Mesodermal cell (in vitro differentiated cells): ENCODE measurements around the gene SETD6.

Source experiments
- H3K27ac ChIP-seq: 2 replicates; pipeline ENCODE4 v1.7.0; 2013; ENCODE audit warnings: mild to moderate bottlenecking, low read depth, low read length, moderate library complexity; ENCODE audit not compliant: severe bottlenecking
- H3K36me3 ChIP-seq: 2 replicates; pipeline ENCODE4 v1.7.1; 2013; ENCODE audit warnings: mild to moderate bottlenecking, low read length, moderate library complexity; ENCODE audit not compliant: control insufficient read depth, insufficient read depth
- H3K4me1 ChIP-seq: one replicate; pipeline ENCODE4 v1.7.1; 2013; ENCODE audit warnings: mild to moderate bottlenecking, low read length; ENCODE audit not compliant: insufficient read depth, control insufficient read depth, poor library complexity, severe bottlenecking
- H3K4me3 ChIP-seq: 2 replicates; pipeline ENCODE4 v1.7.0; 2013; ENCODE audit warnings: low read length, control low read depth, mild to moderate bottlenecking; ENCODE audit not compliant: insufficient read depth, poor library complexity, severe bottlenecking; ENCODE audit errors: extremely low read depth
- H3K9me3 ChIP-seq: 2 replicates; pipeline ENCODE4 v1.7.1; 2013; ENCODE audit warnings: mild to moderate bottlenecking, low read length, moderate library complexity; ENCODE audit not compliant: control insufficient read depth
- WGBS, 2 experiments: methylation state at CpG; one replicate each; pipeline ENCODE4 v1.1.5; 2013; ENCODE audit warnings: missing lambda C conversion rate in 2 of 2; ENCODE audit not compliant: insufficient coverage in 2 of 2; 5-methylcytosine and 5-hydroxymethylcytosine counted together

Gene SETD6

DNA sequence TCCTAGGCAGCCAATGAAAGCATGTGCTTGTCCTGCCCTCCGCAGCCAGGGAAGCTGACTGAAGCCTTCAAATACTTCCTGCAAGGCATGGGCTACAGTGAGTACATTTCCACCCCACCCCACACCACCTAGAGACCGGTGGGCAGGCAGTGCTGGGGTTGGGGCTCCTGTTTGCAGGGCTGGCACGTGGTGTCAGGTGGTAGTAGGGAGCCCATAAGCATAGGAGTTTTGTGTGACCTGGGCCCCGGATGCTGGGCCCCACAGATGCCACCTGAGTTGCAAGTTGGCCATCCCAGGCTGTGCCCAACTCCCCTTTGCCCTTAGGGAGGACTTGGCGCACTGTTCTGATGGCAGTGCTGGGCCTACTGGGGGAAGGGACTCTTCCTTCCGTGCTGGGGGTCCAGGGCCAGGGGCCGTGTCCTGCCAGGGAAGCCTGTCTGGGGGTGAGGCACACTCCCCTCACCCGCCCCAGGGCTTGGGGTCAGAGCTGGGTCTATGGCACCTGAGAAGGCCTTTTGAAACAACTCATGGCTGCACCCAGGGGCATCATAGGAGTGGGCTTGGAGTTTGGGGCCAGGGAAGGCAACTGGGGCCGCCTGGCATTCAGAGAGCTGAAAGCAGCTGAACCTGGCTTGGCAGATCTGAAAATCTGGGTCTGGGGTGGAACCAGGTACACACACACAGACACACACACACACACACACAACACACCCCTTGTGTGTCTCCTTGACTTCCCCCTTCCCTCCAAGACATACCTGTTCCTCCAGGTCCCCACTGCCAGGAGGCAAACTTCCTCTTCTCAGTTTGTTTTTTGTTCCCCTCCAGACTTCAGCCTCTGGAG lies 5.8 kb upstream of the SETD6 start:
- Histone ChIP-seq H3K4me1 (no peaks in the 10 kb centered on the region), H3K9me3 (no peaks in the 10 kb centered on the region), H3K36me3 (peaks cover 4% of the 10 kb centered on the region), H3K27ac (no peak overlapping the region), H3K4me3 (no peak overlapping the region)
- 92 to 95% methylated on average over 4 to 7 of the region's 9 CpGs for WGBS, 2 experiments

DNA sequence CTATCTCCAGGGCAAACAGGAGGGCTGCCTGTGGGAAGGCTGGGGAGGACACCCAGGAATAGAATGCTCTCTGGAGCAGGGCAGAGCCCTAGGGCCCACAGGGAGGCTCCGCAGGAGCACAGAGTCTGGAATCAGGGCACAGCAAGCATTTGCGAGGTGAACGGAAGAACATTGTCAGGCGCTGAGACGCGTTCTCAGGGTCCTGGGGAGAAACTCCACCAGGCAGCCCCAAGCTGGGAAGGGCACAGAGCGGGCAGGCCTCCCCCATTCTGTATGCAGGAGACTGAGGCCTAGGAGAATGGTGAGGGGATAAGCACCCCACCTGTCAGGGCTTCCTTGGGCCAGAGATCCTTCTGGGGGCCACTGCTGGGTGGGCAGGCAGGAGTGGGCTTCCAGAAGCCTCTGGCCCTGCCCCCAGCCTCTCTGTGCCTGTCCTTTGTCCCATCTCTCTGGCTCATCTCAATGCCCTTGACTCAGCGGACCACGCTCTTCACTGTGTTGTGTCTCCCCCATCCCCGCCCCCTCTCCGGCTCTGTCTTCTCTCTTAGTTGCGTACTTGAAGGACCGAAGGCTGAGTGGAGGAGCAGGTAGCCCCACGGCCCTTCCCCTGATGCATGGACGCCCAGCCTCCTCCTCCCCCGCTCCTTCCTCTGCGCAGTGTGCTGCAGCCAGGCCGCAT lies 5.1 kb upstream of the SETD6 start:
- 89 to 90% methylated on average over 11 to 18 of the region's 18 CpGs for WGBS, 2 experiments
- Histone ChIP-seq H3K4me3 (no peak overlapping the region), H3K9me3 (no peaks in the 10 kb centered on the region), H3K27ac (no peak overlapping the region), H3K36me3 (peaks cover 4% of the 10 kb centered on the region), H3K4me1 (no peaks in the 10 kb centered on the region)

DNA sequence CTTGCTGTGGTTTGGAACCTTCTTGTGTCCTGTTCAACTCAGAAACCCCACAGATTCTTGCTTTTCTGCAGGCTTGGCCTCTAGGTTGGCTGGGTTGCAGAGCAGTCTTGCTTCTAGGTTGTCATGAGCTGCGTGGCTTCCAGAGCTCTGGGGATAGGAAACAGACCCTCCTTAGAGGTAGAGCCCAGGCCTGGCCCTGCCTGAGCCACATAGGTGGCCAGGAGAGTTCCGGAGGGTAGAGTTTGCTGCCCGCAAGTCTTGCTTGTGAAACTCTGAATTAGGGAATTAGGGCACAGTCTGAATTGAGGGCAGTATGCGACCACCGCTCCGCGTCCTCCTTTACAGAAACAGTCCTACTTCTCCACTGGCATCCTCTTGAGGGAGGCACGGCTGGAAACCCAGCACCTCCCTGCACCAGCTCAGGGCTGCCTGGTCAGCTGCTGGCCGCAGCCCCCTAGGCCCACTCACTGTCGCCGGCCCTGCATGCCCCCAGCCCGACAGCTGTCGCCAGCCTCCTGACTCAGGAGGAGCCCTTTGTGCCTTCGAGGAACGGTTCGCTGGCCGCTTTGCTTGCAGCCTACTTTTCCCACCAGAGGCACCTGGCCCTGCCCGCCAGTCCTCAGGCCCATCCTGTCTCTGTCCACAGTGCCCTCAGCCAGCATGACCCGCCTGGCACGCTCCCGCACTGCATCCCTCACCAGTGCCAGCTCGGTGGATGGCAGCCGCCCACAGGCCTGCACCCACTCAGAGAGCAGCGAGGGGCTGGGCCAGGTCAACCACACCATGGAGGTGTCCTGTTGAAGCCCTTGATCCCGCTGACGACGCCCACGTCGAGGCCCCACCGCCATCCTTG lies 4.3 kb upstream of the SETD6 start:
- 93 to 95% methylated on average over 22 to 30 of the region's 30 CpGs for WGBS, 2 experiments
- no peak overlapping the region for H3K4me3 ChIP-seq

DNA sequence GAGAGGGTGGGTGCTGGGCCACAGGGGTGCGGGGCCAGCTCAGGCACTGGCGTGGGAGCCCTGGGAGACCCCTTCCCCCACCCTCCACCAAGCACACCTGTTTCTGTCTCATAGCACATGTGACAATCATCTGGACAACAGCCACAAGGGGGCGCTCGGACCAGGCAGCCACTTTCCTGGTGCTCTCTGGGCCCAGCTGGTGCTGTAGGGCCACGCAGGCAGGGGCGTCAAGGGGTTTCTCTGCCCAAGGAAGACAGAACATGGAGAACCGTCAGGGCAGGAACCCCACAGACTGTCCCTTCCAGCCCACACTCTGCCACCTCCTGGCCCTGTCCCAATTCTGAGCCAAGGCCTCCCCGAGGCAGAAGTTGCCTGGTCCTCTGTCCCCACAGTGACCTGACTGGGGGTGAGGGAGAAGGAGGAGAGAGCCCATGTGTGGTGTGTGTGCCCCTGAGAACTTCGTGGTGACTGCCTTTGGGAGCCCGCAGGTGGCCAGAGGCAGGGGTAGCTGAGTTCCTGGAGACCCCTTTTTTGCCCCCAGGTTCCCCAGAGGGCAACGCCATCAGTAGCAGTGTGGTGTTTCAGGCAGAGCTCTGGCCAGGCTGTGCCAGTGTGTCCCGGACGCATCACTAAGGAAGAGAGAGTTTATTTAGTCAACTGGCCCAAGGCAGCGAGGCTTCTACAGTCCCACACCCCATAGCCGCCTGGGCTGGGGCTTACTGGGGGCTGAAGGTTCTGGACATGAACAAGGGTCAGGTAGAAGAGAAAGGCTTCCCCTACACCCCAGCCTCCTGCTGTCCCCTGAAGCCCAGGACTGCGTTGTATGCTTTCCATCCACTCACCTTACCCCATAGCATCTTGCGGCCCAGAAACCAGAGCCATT lies 3.1 kb upstream of the SETD6 start:
- H3K36me3 ChIP-seq: peaks cover 15% of the 10 kb centered on the region
- H3K27ac ChIP-seq: no peak overlapping the region
- H3K4me3 ChIP-seq: no peak overlapping the region
- peaks cover 3% of the 10 kb centered on the region for H3K4me1 ChIP-seq
- no peaks in the 10 kb centered on the region for H3K9me3 ChIP-seq
- 18 to 35% methylated on average over 6 to 7 of the region's 17 CpGs for WGBS, 2 experiments

More for the DNA sequence above, 4.3 kb upstream of the SETD6 start:
- no peak overlapping the region for H3K27ac ChIP-seq
- peaks cover 4% of the 10 kb centered on the region for H3K36me3 ChIP-seq
- no peaks in the 10 kb centered on the region for H3K9me3 ChIP-seq
- H3K4me1 ChIP-seq: no peaks in the 10 kb centered on the region

DNA sequence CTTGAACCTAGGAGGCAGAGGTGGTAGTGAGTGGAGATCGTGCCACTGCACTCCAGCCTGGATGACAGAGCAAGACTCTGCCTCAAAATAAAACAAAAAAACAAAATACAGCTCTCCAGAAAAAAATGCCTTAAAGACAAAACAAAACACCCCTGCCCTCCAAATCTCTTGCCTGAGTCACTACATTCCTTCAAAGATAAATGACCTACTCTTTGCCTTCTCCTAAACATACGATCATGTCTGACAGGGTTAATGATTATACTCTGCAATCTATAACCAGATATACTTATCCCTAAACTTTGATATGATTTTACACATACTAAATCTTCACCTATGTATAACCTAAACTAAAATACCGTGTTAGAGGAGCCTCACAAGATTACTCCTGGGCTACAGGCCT lies 1.4 kb upstream of the SETD6 start:
- H3K36me3 ChIP-seq: peaks cover 25% of the 10 kb centered on the region
- H3K4me3 ChIP-seq: no peak overlapping the region
- 80 to 89% methylated on average over 1 to 2 of the region's 3 CpGs for WGBS, 2 experiments
- H3K4me1 ChIP-seq: peaks cover 3% of the 10 kb centered on the region
- H3K9me3 ChIP-seq: no peaks in the 10 kb centered on the region
- H3K27ac ChIP-seq: no peak overlapping the region

DNA sequence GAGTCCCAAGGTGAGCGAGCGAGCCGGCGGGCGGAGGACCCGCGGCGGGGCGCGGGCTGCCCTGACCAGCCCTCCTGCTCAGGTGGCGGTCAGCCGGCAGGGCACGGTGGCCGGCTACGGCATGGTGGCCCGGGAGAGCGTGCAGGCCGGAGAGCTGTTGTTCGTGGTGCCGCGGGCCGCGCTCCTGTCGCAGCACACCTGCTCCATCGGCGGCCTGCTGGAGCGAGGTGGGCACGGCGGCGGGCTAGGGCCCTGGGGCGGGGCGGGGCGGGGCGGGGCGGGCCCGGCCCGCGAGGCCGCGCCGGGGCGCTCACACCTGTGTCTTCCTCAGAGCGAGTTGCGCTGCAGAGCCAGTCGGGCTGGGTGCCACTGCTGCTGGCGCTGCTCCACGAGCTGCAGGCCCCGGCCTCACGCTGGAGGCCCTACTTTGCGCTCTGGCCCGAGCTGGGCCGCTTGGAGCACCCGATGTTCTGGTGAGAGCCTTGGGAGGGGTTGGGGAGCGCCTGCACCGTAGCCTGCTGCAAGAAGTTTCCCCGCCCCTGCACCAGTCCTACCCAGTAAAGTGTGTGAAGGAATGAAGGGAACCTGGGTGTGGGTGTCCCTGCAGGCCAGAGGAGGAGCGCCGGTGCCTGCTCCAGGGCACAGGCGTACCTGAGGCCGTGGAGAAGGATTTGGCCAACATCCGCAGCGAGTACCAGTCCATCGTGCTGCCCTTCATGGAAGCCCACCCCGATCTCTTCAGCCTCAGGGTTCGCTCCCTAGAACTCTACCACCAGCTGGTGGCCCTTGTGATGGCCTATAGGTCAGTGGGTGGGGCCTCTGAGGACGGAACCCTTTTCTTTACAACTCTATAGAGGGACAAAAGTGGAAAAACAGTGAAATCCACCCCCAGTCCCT lies 802 bp downstream of the SETD6 start:
- Histone ChIP-seq H3K36me3 (peaks cover 47% of the 10 kb centered on the region), H3K9me3 (no peaks in the 10 kb centered on the region), H3K4me1 (peaks cover 3% of the 10 kb centered on the region), H3K4me3 (peak overlapping the region; percentile 62), H3K27ac (peak overlapping the region; percentile 57)
- WGBS, 2 experiments: 19 to 24% methylated on average over 36 to 50 of the region's 66 CpGs

DNA sequence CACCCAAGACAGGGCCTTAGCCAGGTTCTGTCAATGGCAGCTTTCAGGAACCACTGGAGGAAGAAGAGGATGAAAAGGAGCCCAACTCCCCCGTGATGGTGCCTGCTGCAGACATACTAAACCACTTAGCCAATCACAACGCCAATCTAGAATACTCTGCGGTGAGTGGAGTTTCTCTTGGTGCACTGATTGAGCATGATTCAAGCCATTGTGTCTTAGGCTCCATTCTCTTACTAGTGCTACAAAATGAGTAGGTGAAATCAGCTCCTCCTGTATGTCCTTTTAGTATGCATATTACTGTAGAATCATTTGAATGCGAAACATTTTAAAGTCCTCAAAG lies 1.4 kb downstream of the SETD6 start:
- H3K9me3 ChIP-seq: no peaks in the 10 kb centered on the region
- peaks cover 3% of the 10 kb centered on the region for H3K4me1 ChIP-seq
- H3K27ac ChIP-seq: no peak overlapping the region
- no peak overlapping the region for H3K4me3 ChIP-seq
- WGBS, 2 experiments: no CpG with 5 or more reads among the region's 4 CpGs
- peaks cover 54% of the 10 kb centered on the region for H3K36me3 ChIP-seq

DNA sequence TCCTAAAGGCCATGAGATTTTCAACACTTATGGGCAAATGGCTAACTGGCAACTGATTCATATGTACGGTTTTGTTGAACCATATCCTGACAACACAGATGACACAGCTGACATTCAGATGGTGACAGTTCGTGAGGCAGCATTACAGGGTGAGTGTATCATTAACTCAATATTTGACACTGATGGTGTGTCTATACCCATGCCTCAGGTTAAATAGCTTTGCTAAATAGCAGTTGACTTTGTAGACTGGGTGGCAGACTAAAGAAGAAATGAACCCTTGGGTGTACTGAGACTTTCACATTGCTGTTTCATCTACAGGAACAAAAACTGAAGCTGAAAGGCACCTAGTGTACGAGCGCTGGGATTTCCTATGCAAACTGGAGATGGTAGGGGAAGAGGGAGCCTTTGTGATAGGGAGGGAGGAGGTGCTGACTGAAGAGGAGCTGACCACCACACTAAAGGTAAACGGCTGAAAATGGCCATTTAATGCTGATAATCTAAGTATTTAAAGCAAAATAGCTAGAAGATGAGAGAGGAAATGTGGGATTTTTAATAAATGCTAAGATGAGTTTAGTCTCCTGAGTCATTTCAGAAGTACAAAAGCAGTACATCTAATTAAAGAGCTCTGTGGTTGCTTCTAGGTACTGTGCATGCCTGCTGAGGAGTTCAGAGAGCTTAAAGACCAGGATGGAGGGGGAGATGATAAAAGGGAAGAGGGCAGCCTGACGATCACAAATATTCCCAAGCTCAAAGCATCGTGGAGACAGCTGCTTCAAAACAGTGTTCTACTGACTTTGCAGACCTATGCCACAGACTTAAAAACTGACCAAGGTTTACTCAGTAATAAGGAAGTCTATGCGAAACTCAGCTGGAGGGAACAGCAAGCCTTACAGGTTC lies 3.0 kb downstream of the SETD6 start:
- Histone ChIP-seq H3K4me3 (no peak overlapping the region), H3K9me3 (no peaks in the 10 kb centered on the region), H3K36me3 (peaks cover 70% of the 10 kb centered on the region), H3K27ac (no peak overlapping the region), H3K4me1 (peaks cover 3% of the 10 kb centered on the region)
- 92 to 98% methylated on average over 7 of the region's 8 CpGs for WGBS, 2 experiments

DNA sequence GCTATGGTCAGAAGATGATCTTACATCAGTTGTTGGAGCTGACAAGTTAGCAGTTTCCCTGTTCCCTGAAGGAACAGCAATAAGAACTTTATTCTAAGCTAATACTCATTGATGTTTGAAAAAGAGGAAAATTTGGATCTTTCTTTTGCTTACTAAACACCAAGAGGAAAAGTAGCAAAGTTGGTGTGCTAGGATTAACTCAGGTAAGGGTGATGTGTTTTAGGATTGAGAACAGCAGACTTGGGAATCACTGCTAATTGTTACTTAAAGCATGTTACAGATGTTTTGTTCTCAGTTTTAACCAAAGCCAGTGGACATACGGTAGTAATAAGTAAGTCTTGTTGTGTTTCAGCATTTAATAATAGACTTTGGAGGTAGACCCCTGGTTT lies 3.7 kb downstream of the SETD6 start:
- H3K27ac ChIP-seq: no peak overlapping the region
- WGBS, 2 experiments: 92 to 100% methylated on average over 1 of the region's 1 CpG
- peaks cover 3% of the 10 kb centered on the region for H3K4me1 ChIP-seq
- H3K4me3 ChIP-seq: no peak overlapping the region
- H3K36me3 ChIP-seq: peaks cover 76% of the 10 kb centered on the region
- H3K9me3 ChIP-seq: no peaks in the 10 kb centered on the region
